ENCODE measurements around the gene LAMB2.

Gene LAMB2

DNA sequence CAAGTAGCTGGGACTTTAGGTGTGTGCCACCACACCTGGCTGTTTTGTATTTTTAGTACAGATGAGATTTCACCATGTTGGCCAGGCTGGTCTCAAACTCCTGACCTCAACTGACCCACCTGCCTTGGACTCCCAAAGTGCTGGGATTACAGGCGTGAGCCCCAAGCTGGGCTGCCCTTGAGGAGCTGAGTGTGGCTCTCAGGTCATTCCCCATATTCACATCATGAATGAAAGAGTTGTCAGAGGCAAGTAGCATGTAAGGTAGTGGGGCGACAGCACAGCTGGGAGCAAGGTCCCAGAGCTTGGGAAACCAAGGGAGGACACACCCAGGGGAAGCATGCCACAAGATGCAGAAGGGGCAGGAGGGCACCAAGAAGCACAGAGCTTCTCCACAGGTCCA is 28.3 kb upstream of the LAMB2 start:
- no peak for DNase-seq

DNA sequence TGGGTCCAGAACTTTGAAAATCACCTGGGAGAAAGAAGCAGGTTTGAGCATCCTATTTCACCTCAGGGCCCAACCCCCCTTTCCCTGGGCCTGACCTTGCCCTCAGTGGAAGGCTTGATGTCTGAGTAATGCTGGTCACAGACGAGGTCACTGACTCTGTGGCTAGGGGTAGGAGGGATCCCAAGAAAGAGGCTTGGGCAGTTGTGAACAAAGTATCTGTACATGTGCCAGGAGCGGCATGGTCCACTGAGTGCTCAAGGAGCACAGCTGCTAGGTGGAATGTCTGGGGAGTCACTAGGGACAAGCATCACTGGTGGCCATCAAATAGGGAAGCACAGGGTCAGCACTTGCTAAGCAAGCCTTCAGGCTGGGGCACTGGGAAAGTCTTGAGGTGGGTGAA is 25.9 kb upstream of the LAMB2 start:
- no peak for DNase-seq

- no peak for DNase-seq
These were observed 25.4 kb upstream of the LAMB2 start for GRCh38 chr3:49158103-49158709.

DNA sequence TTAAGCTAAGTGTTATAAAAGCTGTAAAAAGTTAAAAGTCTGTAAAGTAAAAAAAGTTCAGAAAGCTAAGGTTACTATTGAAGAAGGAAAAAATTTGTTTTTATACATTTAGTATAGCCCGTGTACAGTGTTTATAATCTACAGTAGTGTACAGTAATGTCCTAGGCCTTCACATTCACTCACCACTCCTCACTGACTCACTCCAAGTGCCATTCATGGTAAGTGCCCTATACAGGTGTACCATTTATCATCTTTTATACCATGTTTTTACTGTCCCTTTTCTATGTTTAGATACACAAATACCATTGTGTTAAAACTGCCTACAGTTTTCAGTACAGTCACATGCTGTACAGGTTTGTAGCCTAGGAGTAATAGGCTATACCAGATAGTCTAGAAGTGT is 24.4 kb upstream of the LAMB2 start:
- DNase-seq, result no peak

- no peak for DNase-seq
These were observed 20.6 kb upstream of the LAMB2 start for GRCh38 chr3:49153349-49153912.

DNA sequence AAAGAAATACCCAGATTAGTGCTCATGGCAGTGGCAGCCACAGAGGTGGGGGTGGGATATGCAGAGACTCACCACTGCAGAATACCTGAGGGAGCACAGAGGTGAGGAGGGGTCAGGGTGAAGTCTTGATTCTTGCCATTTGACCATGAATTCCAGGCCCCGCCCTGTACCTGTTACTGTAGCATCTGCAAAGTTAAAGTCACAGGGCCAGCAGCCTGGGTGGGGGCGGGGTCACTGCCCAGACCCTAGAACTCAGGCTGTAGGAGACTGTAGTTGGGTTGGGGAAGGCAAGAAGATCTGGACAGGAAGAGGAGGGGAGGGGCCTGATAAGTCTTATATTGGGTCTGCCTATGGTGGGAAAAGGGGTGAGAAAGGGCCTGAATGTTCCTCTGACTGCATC is 18.8 kb upstream of the LAMB2 start:
- DNase-seq, result no peak

DNA sequence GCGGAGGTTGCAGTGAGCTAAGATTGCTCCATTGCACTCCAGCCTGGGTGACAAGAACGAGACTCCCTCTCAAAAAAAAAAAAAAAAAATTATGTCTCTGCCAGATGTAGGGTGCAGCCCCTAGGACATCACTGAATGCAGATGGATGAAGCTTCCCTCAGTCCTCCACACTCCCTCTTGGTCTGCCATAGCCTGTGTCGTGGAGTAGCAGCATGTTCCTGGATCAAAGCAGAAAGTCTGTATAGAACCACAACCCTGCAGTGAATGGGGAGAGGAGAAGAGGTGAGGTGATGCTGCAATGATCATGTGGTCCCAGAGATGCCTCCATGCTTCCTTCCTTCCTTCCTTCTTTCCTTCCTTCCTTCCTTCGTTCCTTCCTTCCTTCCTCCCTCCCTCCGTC is 15.3 kb upstream of the LAMB2 start:
- no peak for DNase-seq

DNA sequence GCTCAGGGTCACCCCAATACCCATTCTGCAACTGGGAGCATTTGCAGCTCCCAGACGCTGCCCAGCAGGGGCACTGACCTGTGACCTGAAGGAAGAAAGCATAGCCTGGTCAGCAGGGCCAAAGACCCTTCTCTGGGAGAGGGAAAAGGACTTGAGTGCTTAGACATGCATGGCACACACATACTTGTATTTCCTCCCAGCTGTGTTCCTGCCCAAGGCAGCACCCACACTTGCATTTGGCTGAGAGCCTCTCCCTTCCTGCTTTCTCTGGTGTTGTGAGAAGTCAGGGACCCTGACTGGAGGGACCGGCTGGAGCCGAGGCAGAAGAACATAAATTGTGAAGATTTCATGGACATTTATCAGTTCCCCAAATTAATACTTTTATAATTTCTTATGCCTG is 7.2 kb upstream of the LAMB2 start:
- DNase-seq, result no peak

- no peak for DNase-seq
These were observed 2.6 kb upstream of the LAMB2 start for GRCh38 chr3:49135499-49135898.

DNA sequence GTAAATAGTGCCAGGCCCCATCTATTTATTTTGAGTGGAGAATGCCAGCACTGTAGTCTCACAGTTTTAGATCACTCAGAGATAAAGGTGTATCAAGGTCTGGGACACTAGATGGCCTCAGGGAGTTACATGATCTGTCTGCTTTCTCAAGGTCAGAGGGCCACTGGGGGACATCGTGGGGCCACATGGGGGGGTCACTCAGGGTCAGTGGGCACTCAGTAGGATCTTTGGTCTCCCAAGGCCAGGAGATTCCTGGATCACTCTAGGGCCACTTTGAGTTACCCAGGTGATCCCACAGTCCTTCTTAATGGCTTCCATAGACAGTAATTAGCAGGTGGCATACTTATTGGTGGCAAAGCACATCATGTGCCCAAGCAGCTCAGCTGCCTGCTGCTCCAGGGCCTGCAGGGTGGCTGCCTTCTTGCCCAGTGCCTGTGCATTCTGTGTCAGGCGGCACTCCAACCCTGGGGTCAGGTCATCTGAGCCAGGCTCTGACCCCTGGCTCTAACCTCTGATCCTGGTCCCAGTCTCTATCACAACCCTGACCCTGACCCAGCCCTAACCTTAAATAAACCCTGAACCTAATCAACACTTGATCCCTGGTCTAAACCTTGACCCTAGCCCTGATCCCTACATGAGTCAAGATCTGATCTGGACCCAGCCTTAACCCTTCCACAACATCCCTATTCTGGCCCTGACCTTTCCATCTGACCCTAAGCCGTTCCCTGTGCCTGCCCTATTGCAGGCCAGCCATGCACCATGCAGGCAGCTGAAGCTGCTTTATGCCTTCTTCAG is 1.8 kb upstream of the LAMB2 start:
- no peak for DNase-seq

- DNase-seq, result peak; percentile 32
These were observed 539 bp upstream of the LAMB2 start for GRCh38 chr3:49133226-49133951.

DNA sequence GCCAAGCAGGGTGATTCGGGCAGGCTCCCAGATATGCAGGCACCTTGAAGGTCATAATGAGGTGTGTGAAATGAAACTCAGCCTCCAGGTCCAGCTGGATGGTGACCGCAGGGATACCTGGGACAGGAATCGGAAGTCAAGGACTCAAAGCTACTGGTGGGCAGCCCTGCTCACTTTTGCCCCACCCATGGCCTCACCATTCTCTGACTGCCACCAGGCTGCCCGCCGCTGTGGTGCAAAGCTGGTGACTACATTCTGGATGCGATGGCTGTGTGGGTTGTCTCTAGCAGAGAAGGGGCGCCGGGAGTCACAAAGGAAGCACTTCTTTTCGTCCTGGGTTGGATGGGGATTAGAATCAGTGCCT is 795 bp downstream of the LAMB2 start:
- DNase-seq, result no peak

GRCh38 chr3:49131576-49131975 is 1.3 kb downstream of the LAMB2 start:
- DNase-seq, result no peak

- DNase-seq, result no peak
These were observed 1.8 kb downstream of the LAMB2 start for GRCh38 chr3:49131040-49131439.

GRCh38 chr3:49124991-49125670 is 7.7 kb downstream of the LAMB2 start:
- DNase-seq, result no peak

DNA sequence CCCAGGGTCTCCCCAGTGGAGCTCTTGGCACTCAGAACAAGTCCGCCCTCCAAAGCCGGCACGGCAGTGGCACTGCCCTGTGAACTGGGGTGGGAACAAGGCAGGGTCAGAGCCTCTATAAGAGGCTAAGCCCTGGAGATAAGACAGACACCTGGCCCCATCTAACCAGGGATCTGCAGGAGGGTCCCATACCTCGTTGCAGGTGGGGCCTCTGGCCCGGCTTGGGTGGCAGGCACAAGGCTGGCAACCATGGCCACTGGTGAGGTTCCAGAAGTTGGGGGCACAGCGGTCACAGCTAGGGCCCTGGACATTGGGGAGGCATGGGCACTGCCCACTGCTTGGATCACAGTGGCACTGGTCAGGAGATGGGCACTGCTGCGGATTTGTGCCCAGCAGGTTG is 8.6 kb downstream of the LAMB2 start:
- no peak for DNase-seq

GRCh38 chr3:49123687-49124086 is 9.2 kb downstream of the LAMB2 start:
- DNase-seq, result no peak

GRCh38 chr3:49122886-49123545 is 9.8 kb downstream of the LAMB2 start:
- no peak for DNase-seq

DNA sequence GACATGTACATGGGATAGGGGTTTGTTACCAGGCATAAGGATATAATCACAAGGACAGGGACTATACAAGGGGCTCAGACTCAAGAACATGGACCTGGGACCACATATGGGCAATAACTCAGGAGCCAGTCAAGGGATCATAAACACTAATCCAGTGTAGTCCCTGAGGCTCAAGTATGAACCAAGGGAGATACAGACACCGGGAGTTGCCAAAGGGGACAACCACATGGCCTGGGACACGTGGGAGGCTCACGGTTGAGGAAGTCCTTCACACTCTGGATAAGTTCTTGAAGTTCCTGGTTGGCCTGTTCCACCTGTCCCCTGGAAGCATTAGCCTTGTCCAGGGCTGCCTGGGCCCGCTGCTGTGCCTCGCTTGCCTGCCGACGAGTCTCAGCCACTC is 10.4 kb downstream of the LAMB2 start:
- DNase-seq, result no peak

- DNase-seq, result no peak
These were observed 10.8 kb downstream of the LAMB2 start for GRCh38 chr3:49122022-49122421.

GRCh38 chr3:49121132-49121736 is 11.6 kb downstream of the LAMB2 start:
- no peak for DNase-seq

- peak; percentile 69 for DNase-seq
These were observed 12.3 kb downstream of the LAMB2 start, which contains the start of gene USP19 for GRCh38 chr3:49120438-49121131. TSS of gene USP19 (minus strand) at chr3:49120823. CDS start at chr3:49119145, 1,678 bp downstream.
